Naive thymus-derived CD4-positive, alpha-beta T cell (primary cell): ENCODE results near the gene TNFSF4. TPM values are rescaled to one million over a fixed set of nuclear protein-coding genes. Genes with fewer than 3 reads are reported as not detected.
"Not testable (repeated sequence)": the region's sequence is repeated elsewhere in the genome, so short reads cannot be mapped to it uniquely, and the experiment has no call there.

Experiments
- ATAC-seq: fragments of 150-1000 bp; cut with Tn5 transposase; 2 replicates; pipeline ENCODE4 v1.10.0; 2021; ENCODE audit warnings: mild to moderate bottlenecking, moderate library complexity
- CTCF ChIA-PET: fragments of 350-600 bp; sonication (Branson Sonifier 250); formaldehyde crosslinking; loops from one replicate; lab custom pipeline; 2021; ENCODE audit warnings: antibody characterized with exemption; lab: Charles Lee
- POLR2A ChIA-PET: fragments of 350-600 bp; sonication (Branson Sonifier 250); formaldehyde crosslinking; loops from one replicate; lab custom pipeline; 2021; ENCODE audit warnings: antibody characterized with exemption, inconsistent platforms; lab: Charles Lee
- DNase-seq, 9 donors: peaks; one replicate each; pipeline versions ENCODE4 v3.0.0 to v3.0.0-alpha.2; 2020 to 2022; ENCODE audit warnings: mixed read lengths in 1 of 9
- H3K27ac ChIP-seq: one replicate; pipeline ENCODE4 v1.7.0; 2013; ENCODE audit warnings: mild to moderate bottlenecking, low read depth, low read length, moderate library complexity
- H3K27me3 ChIP-seq, 2 donors: one replicate each; pipeline ENCODE4 v1.7.0; 2013; ENCODE audit warnings: low read length in 2 of 2, mild to moderate bottlenecking in 2 of 2, moderate library complexity in 2 of 2; ENCODE audit not compliant: control insufficient read depth in 2 of 2, insufficient read depth in 2 of 2
- H3K36me3 ChIP-seq, 3 experiments: 1 replicate in 2 of 3; 2 replicates in 1 of 3; pipeline ENCODE4 v1.7.0; 2013; ENCODE audit warnings: low read length in 3 of 3, mild to moderate bottlenecking in 3 of 3, moderate library complexity in 1 of 3; ENCODE audit not compliant: insufficient read depth in 3 of 3, control insufficient read depth in 2 of 3
- H3K4me1 ChIP-seq, 2 donors: one replicate each; pipeline ENCODE4 v1.7.0; 2013; ENCODE audit warnings: low read length in 2 of 2, mild to moderate bottlenecking in 2 of 2, moderate library complexity in 1 of 2; ENCODE audit not compliant: control insufficient read depth in 2 of 2, insufficient read depth in 2 of 2
- H3K4me3 ChIP-seq: 2 replicates; pipeline ENCODE4 v1.7.0; 2013; ENCODE audit warnings: mild to moderate bottlenecking, low read length
- H3K9me3 ChIP-seq, 3 experiments: 1 replicate in 2 of 3; 2 replicates in 1 of 3; pipeline ENCODE4 v1.7.0; 2013; ENCODE audit warnings: low read length in 3 of 3; ENCODE audit not compliant: control insufficient read depth in 2 of 3
- H3K27ac Mint-ChIP-seq, 9 donors: one replicate each; pipeline ENCODE4 v1.8.0; 2020 to 2022; ENCODE audit warnings: mixed read lengths in 9 of 9, mild to moderate bottlenecking in 8 of 9, moderate library complexity in 5 of 9, inconsistent platforms in 2 of 9
- H3K27me3 Mint-ChIP-seq, 5 donors: one replicate each; pipeline ENCODE4 v1.8.0; 2021 to 2022; ENCODE audit warnings: mixed read lengths in 5 of 5, mild to moderate bottlenecking in 1 of 5
- H3K36me3 Mint-ChIP-seq, 5 donors: one replicate each; pipeline ENCODE4 v1.8.0; 2020 to 2022; ENCODE audit warnings: mixed read lengths in 5 of 5, mild to moderate bottlenecking in 3 of 5, inconsistent platforms in 1 of 5
- H3K4me1 Mint-ChIP-seq, 7 donors: one replicate each; pipeline ENCODE4 v1.8.0; 2020 to 2022; ENCODE audit warnings: mixed read lengths in 7 of 7, mild to moderate bottlenecking in 3 of 7, inconsistent platforms in 1 of 7
- H3K4me3 Mint-ChIP-seq, 10 donors: one replicate each; pipeline ENCODE4 v1.8.0; 2020 to 2022; ENCODE audit warnings: mild to moderate bottlenecking in 10 of 10, mixed read lengths in 10 of 10, moderate library complexity in 6 of 10, inconsistent platforms in 2 of 10
- H3K9me3 Mint-ChIP-seq, 11 donors: one replicate each; pipeline ENCODE4 v1.8.0; 2020 to 2022; ENCODE audit warnings: mixed read lengths in 11 of 11, mild to moderate bottlenecking in 4 of 11, inconsistent platforms in 1 of 11, moderate library complexity in 1 of 11
- intact Hi-C, 2 donors: fragments of 100-400 bp; cut with micrococcal nuclease; formaldehyde crosslinking; loops; one replicate each; pipeline ENCODE4 v1.15.1; 2023
- polyA plus RNA-seq, 2 donors: library from polyadenylated mRNA; unstranded; fragments of 300-500 nt; fragmentation: Illumina TruSeq; gene quantifications; one replicate each; pipeline ENCODE4 v1.2.3, GENCODE V29; 2021
- total RNA-seq, 6 experiments: library from RNA in 5 of 6; stranded (reverse) in 5 of 6; gene quantifications; 1 replicate in 5 of 6; 2 replicates in 1 of 6; pipeline ENCODE4 v1.2.3 and lab custom pipeline; 2021 to 2026

Gene TNFSF4
- total and polyA plus RNA-seq, 7 experiments from 2014 or later = 0.08 to 2.3 (median 1.7) TPM

DNA sequence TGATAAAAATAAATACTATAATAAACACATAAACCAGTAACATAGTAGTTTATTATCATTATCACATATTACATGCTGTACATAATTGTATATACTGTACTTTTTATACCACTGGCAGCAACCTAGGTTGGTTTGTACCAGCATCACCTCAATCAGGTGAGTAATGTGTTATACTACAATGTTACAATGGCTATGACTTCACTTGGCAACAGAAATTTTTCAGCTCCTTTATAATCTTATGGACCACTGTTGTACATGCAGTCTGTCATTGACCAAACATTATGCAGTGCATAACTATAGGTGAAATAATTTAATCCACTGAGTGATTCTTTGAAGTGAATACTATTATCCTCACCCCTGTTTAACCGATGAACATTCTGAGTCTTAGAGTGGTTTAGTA is 44.5 kb downstream of the TNFSF4 start:
- Mint-ChIP-seq H3K4me3 (no peak overlapping the region), H3K4me1 (peaks cover 0 to 4% (median 0%) of the 10 kb centered on the region in 7 donors), H3K9me3 (peaks cover 0 to 2% (median 0%) of the 10 kb centered on the region in 11 donors), H3K27me3 (peaks cover 0 to 3% (median 0%) of the 10 kb centered on the region in 5 donors), H3K36me3 (no peaks in the 10 kb centered on the region), H3K27ac (peak overlapping the region in 1 of 9 donors; percentile 45)
- intact Hi-C loops = no loop called here
- ChIA-PET POLR2A (no interaction called here), CTCF (no interaction called here)
- ATAC-seq = no peak
- Histone ChIP-seq H3K9me3 (no peaks in the 10 kb centered on the region), H3K27ac (no peak overlapping the region), H3K4me3 (no peak overlapping the region), H3K4me1 (no peaks in the 10 kb centered on the region), H3K27me3 (no peaks in the 10 kb centered on the region), H3K36me3 (no peaks in the 10 kb centered on the region)
- no peak for DNase-seq

DNA sequence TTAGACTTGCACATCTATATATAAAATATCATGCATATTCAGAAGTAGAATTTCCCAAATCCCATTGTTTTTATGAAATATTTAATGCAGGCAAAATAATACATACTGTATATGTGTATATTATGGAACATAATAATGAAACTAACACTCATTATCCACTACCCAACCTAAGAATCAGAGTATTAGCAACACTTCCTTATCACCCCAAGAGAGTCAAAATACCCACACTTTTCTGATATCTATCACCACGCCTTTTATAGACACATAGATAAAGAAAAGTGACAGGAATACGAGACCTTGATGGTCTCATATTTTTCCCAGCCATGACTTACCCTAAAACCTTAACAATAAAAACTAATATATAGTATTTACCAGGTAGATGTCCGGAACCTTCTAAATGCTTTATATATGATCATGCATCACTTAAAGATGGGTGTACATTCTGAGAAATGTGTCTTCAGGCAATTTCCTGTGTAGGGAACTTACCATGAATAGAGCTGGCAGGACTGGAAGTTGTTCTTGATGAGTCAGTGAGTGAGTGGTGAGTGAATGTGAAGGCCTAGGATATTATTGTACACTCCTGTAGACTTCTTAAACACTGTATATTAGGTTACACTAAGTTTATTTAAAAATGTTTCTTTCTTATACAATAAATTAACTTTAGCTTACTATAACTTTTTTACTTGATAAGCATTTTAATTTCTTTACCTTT is 45.5 kb downstream of the TNFSF4 start:
- DNase-seq = no peak

DNA sequence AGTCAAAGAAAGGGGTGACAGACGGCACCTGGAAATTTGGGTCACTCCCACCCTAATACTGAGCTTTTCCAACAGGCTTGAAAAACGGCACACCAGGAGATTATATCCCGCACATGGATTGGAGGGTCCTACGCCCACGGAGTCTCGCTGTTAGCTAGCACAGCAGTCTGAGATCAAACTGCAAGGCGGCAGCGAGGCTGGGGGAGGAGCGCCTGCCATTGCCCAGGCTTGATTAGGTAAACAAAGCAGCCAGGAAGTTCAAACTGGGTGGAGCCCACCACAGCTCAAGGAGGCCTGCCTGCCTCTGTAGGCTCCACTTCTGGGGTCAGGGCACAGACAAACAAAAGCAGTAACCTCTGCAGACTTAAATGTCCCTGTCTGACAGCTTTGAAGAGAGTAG is 53.2 kb downstream of the TNFSF4 start:
- H3K27ac ChIP-seq, H3K9me3 ChIP-seq, H3K27me3 Mint-ChIP-seq, H3K4me3 ChIP-seq, H3K27ac Mint-ChIP-seq, H3K4me1 Mint-ChIP-seq, intact Hi-C loops, H3K36me3 ChIP-seq, H3K4me1 ChIP-seq, POLR2A ChIA-PET, ATAC-seq, H3K4me3 Mint-ChIP-seq, H3K27me3 ChIP-seq, CTCF ChIA-PET: not testable (repeated sequence)
- peak in 2 of 9 donors; percentile 2 for DNase-seq
- H3K9me3 Mint-ChIP-seq = peaks cover 0 to 29% (median 5%) of the 10 kb centered on the region in 11 donors
- H3K36me3 Mint-ChIP-seq = peaks cover 0 to 22% (median 16%) of the 10 kb centered on the region in 5 donors

More for the DNA sequence above, 45.5 kb downstream of the TNFSF4 start:
- Mint-ChIP-seq H3K27me3 (no peaks in the 10 kb centered on the region), H3K4me3 (no peak overlapping the region), H3K27ac (no peak overlapping the region), H3K4me1 (peaks cover 0 to 4% (median 0%) of the 10 kb centered on the region in 7 donors), H3K9me3 (peaks cover 0 to 6% (median 0%) of the 10 kb centered on the region in 11 donors), H3K36me3 (peaks cover 0 to 4% (median 0%) of the 10 kb centered on the region in 5 donors)
- ChIA-PET POLR2A (no interaction called here), CTCF (no interaction called here)
- no peak overlapping the region for H3K27ac ChIP-seq
- no peaks in the 10 kb centered on the region for H3K36me3 ChIP-seq
- no peak for ATAC-seq
- H3K27me3 ChIP-seq = no peaks in the 10 kb centered on the region
- H3K9me3 ChIP-seq = no peaks in the 10 kb centered on the region
- intact Hi-C loops = no loop called here
- no peaks in the 10 kb centered on the region for H3K4me1 ChIP-seq
- H3K4me3 ChIP-seq = no peak overlapping the region

DNA sequence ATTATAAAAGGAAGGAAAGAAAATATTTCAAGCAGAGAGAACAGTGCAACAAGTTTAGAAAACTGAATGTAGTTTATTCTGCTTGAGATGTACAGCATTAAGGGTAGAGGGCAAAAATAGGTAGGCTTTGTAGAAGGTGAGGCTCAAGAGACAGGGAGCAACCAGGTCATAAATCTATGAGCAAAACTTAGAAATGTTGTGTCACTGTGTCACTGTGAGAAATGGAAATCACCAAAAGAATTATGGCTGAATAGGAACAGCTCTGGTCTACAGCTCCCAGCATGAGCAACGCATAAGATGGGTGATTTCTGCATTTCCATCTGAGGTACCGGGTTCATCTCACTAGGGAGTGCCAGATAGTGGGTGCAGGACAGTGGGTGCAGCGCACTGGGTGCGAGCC is 53.6 kb downstream of the TNFSF4 start:
- no peaks in the 10 kb centered on the region for H3K4me1 ChIP-seq
- Mint-ChIP-seq H3K9me3 (peaks cover 0 to 33% (median 5%) of the 10 kb centered on the region in 11 donors), H3K4me3 (no peak overlapping the region), H3K27ac (no peak overlapping the region), H3K36me3 (peaks cover 0 to 22% (median 16%) of the 10 kb centered on the region in 5 donors), H3K4me1 (peaks cover 0 to 8% (median 0%) of the 10 kb centered on the region in 7 donors), H3K27me3 (no peaks in the 10 kb centered on the region)
- no peaks in the 10 kb centered on the region for H3K36me3 ChIP-seq
- H3K4me3 ChIP-seq = no peak overlapping the region
- ATAC-seq (no peak), DNase-seq (no peak)
- H3K9me3 ChIP-seq = no peaks in the 10 kb centered on the region
- POLR2A ChIA-PET = no interaction called here
- no peaks in the 10 kb centered on the region for H3K27me3 ChIP-seq
- CTCF ChIA-PET = no interaction called here
- intact Hi-C loops = no loop called here
- no peak overlapping the region for H3K27ac ChIP-seq

DNA sequence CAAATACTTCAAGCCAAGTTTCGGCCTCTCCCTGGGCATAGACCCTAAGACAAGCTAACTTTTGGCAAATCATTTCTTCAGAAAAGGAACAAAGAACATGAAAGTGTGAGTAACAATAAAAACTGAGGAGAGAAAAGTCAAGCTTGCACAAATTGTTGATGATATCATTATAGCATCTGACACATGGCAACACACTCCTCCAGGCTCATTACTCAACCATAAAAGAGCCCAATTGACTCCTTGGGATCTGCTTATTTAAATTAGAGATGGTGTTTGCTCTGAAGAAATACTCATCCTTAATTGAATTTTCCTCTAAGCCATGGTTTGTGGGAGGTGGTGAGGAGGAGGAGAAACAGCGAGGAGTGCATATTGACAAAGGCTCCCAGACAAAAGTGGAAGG is 54.5 kb downstream of the TNFSF4 start:
- Mint-ChIP-seq H3K27me3 (peaks cover 0 to 2% (median under 1%) of the 10 kb centered on the region in 5 donors), H3K27ac (no peak overlapping the region), H3K9me3 (peaks cover 0 to 34% (median 5%) of the 10 kb centered on the region in 11 donors), H3K36me3 (peaks cover 0 to 22% (median 16%) of the 10 kb centered on the region in 5 donors), H3K4me3 (no peak overlapping the region), H3K4me1 (peaks cover 0 to 8% (median 0%) of the 10 kb centered on the region in 7 donors)
- ATAC-seq = no peak
- Histone ChIP-seq H3K9me3 (peaks cover 0 to 3% (median 0%) of the 10 kb centered on the region in 3 experiments), H3K4me1 (no peaks in the 10 kb centered on the region), H3K27ac (no peak overlapping the region), H3K36me3 (no peaks in the 10 kb centered on the region), H3K27me3 (no peaks in the 10 kb centered on the region), H3K4me3 (no peak overlapping the region)
- ChIA-PET CTCF (no interaction called here), POLR2A (no interaction called here)
- intact Hi-C loops = no loop called here
- no peak for DNase-seq

DNA sequence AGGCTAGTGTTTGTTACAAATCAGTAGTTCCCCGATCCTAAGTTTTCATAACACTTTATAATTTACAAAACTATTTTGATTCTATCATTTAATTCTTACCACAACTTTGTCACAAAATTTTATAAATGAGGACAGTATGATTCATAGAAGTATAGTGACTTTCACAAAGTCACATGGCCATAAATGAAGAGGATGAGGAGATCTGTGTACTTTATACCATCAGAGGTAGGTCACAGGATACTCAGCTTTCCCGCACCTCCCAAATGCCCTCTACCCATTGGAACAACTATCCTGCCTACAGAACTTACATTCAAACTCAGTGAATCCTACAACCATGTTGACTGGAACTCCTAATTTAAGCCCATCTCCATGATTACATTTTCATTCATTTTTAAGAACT is 56.3 kb downstream of the TNFSF4 start:
- Mint-ChIP-seq H3K4me1 (peaks cover 0 to 8% (median 0%) of the 10 kb centered on the region in 7 donors), H3K27ac (no peak overlapping the region), H3K4me3 (no peak overlapping the region), H3K9me3 (peaks cover 9 to 44% (median 16%) of the 10 kb centered on the region in 11 donors), H3K27me3 (peaks cover 0 to 13% (median 5%) of the 10 kb centered on the region in 5 donors), H3K36me3 (peaks cover 1 to 21% (median 16%) of the 10 kb centered on the region in 5 donors)
- Histone ChIP-seq H3K4me1 (no peaks in the 10 kb centered on the region), H3K27me3 (no peaks in the 10 kb centered on the region), H3K36me3 (no peaks in the 10 kb centered on the region), H3K27ac (no peak overlapping the region), H3K9me3 (peaks cover 0 to 10% (median 0%) of the 10 kb centered on the region in 3 experiments), H3K4me3 (no peak overlapping the region)
- intact Hi-C loops = no loop called here
- ChIA-PET CTCF (no interaction called here), POLR2A (no interaction called here)
- no peak for ATAC-seq
- DNase-seq = no peak

DNA sequence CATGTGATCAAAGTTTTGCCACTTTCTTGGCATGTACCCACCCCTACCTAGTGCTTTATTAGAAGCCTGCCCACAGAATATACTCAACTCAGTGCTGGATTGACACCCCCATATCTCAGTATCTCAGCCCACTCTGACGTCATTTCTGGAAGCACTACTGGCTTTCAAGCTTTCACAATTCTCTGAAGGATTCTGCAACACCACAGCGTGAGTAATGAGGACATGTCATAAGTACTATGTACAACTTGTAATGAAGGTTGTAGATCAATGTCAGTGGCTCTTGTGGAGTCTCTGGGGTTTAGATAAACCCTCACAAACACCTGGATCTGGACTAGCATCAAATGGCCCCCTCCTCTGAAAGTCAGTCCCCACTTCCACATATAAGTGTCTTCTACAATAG is 57.2 kb downstream of the TNFSF4 start:
- Histone ChIP-seq H3K27me3 (no peaks in the 10 kb centered on the region), H3K4me1 (no peaks in the 10 kb centered on the region), H3K36me3 (no peaks in the 10 kb centered on the region), H3K4me3 (no peak overlapping the region), H3K27ac (no peak overlapping the region), H3K9me3 (peaks cover 0 to 10% (median 0%) of the 10 kb centered on the region in 3 experiments)
- DNase-seq (no peak), ATAC-seq (no peak)
- Mint-ChIP-seq H3K4me1 (peaks cover 0 to 8% (median 0%) of the 10 kb centered on the region in 7 donors), H3K27me3 (peaks cover 0 to 18% (median 5%) of the 10 kb centered on the region in 5 donors), H3K4me3 (no peak overlapping the region), H3K36me3 (peaks cover 1 to 25% (median 18%) of the 10 kb centered on the region in 5 donors), H3K9me3 (peaks cover 15 to 48% (median 23%) of the 10 kb centered on the region in 11 donors), H3K27ac (no peak overlapping the region)
- intact Hi-C loops = no loop called here
- ChIA-PET POLR2A (no interaction called here), CTCF (no interaction called here)
